ENCODE data around the gene ACP1.

GRCh38 chr2:314561-315336, 50.0 kb downstream of the ACP1 start:
- no peak for TF ChIP-seq SRF (IDR thresholded peaks at IDR 0.05; ENCODE audit: low read depth, low read length)
- TF ChIP-seq CTCF (IDR thresholded peaks at IDR 0.05; ENCODE audit: control extremely low read depth in 1 of 3, insufficient read depth in 1 of 3, low read depth in 1 of 3, low read length in 3 of 3): no peak

Data from H1 (cell line).